ENCODE results near the gene PACRG. TPM values are rescaled to one million over a fixed set of nuclear protein-coding genes. Genes with fewer than 3 reads are reported as not detected.

The PACRG gene
- total and polyA plus RNA-seq, 9 donors, result 2.5 to 33.1 (median 3.8) TPM

DNA sequence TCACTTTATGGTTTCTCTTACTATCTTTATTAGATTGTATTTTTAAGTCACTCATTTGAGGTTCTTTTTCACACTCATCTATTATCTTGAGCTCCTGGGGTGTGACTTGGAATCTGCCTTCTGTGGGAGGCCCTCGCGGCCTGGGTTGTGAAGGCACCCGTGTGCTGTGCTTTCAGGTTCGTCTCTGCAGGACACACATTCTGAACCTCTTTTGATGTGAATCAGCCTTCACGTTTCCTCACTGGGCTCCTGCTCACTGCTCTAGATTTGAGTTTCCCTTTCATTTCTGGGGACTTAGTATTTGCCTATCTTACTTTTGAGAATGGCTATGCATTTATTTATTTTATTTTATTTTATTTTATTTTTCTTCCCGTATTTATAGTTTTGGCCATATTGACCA lies 97.8 kb downstream of the PACRG start:
- TF ChIP-seq EP300 (IDR thresholded peaks at IDR 0.05) (no peak), POLR2A (IDR thresholded peaks at IDR 0.05) (no peak)
- TF ChIP-seq, protein P1, sequence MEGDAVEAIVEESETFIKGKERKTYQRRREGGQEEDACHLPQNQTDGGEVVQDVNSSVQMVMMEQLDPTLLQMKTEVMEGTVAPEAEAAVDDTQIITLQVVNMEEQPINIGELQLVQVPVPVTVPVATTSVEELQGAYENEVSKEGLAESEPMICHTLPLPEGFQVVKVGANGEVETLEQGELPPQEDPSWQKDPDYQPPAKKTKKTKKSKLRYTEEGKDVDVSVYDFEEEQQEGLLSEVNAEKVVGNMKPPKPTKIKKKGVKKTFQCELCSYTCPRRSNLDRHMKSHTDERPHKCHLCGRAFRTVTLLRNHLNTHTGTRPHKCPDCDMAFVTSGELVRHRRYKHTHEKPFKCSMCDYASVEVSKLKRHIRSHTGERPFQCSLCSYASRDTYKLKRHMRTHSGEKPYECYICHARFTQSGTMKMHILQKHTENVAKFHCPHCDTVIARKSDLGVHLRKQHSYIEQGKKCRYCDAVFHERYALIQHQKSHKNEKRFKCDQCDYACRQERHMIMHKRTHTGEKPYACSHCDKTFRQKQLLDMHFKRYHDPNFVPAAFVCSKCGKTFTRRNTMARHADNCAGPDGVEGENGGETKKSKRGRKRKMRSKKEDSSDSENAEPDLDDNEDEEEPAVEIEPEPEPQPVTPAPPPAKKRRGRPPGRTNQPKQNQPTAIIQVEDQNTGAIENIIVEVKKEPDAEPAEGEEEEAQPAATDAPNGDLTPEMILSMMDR (IDR thresholded peaks at IDR 0.05), result no peak
- intact Hi-C loops (cut with DNase I), result no loop called here
- no peak for DNase-seq
- 76 to 83% (median 79%) methylated on average over 6 of the region's 6 CpGs for WGBS, 3 donors
- Histone ChIP-seq H3K27ac (no peak overlapping the region), H3K27me3 (no peaks in the 10 kb centered on the region), H3K4me3 (no peak overlapping the region), H3K4me1 (ENCODE audit: insufficient read depth) (no peaks in the 10 kb centered on the region), H3K9me3 (no peaks in the 10 kb centered on the region), H3K36me3 (no peaks in the 10 kb centered on the region)

DNA sequence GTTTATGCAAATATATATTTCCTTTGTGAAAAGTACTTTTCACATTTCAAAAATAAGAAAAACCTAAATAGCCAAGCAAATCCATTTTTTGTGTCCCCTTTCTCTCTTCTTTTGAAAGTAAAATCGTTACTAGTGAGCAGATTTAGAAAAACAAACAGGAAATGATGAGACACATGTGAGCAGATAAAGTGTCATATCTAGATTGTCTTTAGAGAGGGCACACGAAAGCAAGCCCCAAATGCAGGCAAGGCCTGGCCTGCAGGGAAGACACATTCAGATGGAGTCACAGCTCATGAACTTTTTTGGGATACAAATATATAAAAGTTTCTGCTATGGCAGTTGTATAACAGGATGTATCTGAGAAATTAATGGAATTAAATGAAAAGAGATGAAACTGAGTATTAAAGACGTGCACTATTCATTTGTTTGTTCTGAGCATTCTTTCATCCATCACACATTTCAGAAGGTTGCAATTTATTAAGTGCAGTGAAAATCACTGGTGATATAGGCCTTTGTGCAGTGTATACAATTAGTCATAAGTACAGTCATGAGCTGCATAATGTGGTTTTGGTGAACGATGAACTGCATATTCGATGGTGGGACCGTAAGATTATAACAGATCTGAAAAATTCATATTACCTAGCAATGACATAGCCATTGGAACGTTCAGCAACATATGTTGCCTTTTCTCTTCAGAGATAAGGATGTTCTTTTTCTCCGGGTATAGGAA lies 101.4 kb downstream of the PACRG start:
- Histone ChIP-seq H3K9me3 (no peaks in the 10 kb centered on the region), H3K27me3 (no peaks in the 10 kb centered on the region), H3K4me1 (ENCODE audit: insufficient read depth) (no peaks in the 10 kb centered on the region), H3K4me3 (no peak overlapping the region), H3K27ac (no peak overlapping the region), H3K36me3 (no peaks in the 10 kb centered on the region)
- intact Hi-C loops (cut with DNase I), result no loop called here
- no peak for TF ChIP-seq POLR2A (IDR thresholded peaks at IDR 0.05)
- no peak for TF ChIP-seq EP300 (IDR thresholded peaks at IDR 0.05)
- TF ChIP-seq, protein P1 (IDR thresholded peaks at IDR 0.05), result no peak
- no peak for DNase-seq
- WGBS, 3 donors, result 82% methylated on average over 8 of the region's 8 CpGs

DNA sequence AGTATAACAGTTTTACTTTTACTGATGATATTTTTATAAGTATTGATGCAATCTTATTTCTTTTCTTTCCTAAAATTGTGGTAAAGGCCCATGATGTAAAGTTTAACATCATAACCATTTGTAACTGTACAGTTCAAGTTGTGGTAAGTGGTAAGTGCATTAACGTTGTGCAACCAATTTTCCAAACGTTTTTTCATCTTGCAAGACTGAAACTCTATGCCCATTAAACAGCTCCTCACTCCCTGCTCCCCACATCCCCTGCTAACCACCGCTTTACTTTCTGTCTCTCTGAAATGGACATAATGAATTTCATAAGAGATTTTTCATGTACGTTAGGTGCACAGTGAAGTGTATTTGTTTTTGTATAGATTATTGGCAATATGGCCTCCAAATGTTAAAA lies 106.0 kb downstream of the PACRG start:
- 83 to 89% (median 88%) methylated on average over 4 of the region's 4 CpGs for WGBS, 3 donors
- intact Hi-C loops (cut with DNase I), result no loop called here

DNA sequence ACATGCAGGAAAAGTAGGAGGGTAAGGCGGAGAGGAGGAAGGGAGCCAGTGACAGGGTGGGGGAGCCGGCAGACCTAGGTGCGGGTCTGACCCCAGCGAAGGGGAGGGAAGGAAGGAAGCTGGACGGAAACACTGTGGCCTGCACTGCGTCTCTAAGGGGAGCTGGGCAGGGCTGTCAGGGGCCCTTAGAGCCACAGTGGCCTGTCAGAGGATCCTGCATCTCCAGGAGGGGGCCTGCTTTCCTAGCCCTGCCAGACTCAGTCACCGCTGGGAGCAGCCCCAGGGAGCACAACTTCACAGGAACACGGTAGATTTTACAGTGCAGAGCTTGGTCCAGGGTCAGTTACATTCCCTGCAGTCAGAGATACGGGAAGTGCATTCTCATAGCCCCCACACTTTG lies 118.2 kb downstream of the PACRG start:
- Histone ChIP-seq H3K27me3 (no peaks in the 10 kb centered on the region), H3K4me1 (ENCODE audit: insufficient read depth) (no peaks in the 10 kb centered on the region), H3K9me3 (no peaks in the 10 kb centered on the region), H3K27ac (no peak overlapping the region), H3K4me3 (no peak overlapping the region), H3K36me3 (no peaks in the 10 kb centered on the region)
- TF ChIP-seq POLR2A (IDR thresholded peaks at IDR 0.05), result no peak
- TF ChIP-seq, protein P1 (IDR thresholded peaks at IDR 0.05), result no peak
- no peak for TF ChIP-seq EP300 (IDR thresholded peaks at IDR 0.05)
- DNase-seq, result no peak
- intact Hi-C loops (cut with DNase I), result no loop called here
- WGBS, 3 donors, result 78 to 79% (median 79%) methylated on average over 9 of the region's 9 CpGs

More for the DNA sequence above, 106.0 kb downstream of the PACRG start:
- no peak overlapping the region for H3K27ac ChIP-seq
- H3K4me3 ChIP-seq, result no peak overlapping the region
- no peaks in the 10 kb centered on the region for H3K36me3 ChIP-seq
- DNase-seq, result no peak
- TF ChIP-seq EP300 (IDR thresholded peaks at IDR 0.05) (no peak), POLR2A (IDR thresholded peaks at IDR 0.05) (no peak)
- TF ChIP-seq, protein P1 (IDR thresholded peaks at IDR 0.05), result no peak
- no peaks in the 10 kb centered on the region for H3K27me3 ChIP-seq
- H3K4me1 ChIP-seq (ENCODE audit: insufficient read depth), result no peaks in the 10 kb centered on the region
- H3K9me3 ChIP-seq, result no peaks in the 10 kb centered on the region

Measured in ovary (tissue), 9 donors.